NCI-H1436 (cell line): ENCODE results near the gene CSAG1.
"Not testable (repeated sequence)": the region's sequence is repeated elsewhere in the genome, so short reads cannot be mapped to it uniquely, and the experiment has no call there.

Experiments
- DNase-seq: peaks from one replicate; lab custom pipeline; 2025; lab: John Stamatoyannopoulos, UW

The CSAG1 gene

GRCh38 chrX:152697952-152698931 lies 35.3 kb downstream of the CSAG1 start, which contains the start of gene MAGEA3:
Gene MAGEA3 (plus strand): TSS chrX:152698794. CDS start chrX:152700833, 2,039 bp downstream.
- not testable (repeated sequence) for DNase-seq

GRCh38 chrX:152681012-152681411 lies 52.5 kb downstream of the CSAG1 start:
- not testable (repeated sequence) for DNase-seq
